ENCODE data around the gene DAW1.
"Not testable (repeated sequence)": the region's sequence is repeated elsewhere in the genome, so short reads cannot be mapped to it uniquely, and the experiment has no call there.

DAW1 gene

GRCh38 chr2:227914362-227914761 lies 42.9 kb downstream of the DAW1 start:
- DNase-seq (ENCODE audit: low read depth): no peak

DNA sequence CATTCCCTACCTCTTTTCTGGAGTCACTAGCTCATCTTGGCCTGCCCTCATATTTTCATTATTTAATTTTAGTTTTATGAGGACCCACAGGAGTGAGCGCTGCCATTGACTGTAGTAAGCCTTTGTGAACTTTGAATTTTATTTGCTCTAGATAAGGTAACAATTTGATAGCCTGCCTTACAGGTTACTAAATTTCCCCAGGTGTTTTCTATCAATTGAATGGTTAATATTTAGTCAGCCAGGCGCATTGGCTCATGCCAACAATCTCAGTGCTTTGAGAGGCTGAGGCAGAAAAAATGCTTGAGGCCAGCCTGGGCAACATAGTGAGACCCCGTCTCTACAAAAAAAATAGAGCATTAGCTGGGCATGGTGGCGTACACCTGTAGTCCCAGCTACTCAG lies 50.2 kb downstream of the DAW1 start:
- DNase-seq (ENCODE audit: low read depth): no peak

- DNase-seq (ENCODE audit: low read depth): no peak
These were observed 60.6 kb downstream of the DAW1 start for GRCh38 chr2:227932001-227932400.

DNA sequence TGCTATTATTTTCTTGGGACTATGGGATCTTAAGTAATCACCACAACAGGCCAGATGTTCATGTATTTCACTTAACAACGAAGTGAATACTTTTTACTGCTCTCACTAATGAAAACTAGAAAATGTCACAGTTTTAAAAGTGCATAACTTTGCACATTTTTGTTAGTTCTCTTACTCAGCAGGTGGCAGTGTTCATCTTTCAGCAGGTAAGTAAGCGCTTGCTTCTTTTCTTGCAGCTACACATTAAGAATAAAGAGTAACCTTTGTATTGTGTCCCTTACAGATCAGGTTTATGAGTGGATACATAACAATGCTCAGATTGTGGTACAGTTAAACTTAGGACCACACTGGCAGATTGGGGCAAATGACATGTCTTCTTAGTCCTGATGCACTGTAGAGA lies 61.0 kb downstream of the DAW1 start:
- no peak for DNase-seq (ENCODE audit: low read depth)

GRCh38 chr2:227933884-227934283 lies 62.5 kb downstream of the DAW1 start:
- DNase-seq (ENCODE audit: low read depth): no peak

DNA sequence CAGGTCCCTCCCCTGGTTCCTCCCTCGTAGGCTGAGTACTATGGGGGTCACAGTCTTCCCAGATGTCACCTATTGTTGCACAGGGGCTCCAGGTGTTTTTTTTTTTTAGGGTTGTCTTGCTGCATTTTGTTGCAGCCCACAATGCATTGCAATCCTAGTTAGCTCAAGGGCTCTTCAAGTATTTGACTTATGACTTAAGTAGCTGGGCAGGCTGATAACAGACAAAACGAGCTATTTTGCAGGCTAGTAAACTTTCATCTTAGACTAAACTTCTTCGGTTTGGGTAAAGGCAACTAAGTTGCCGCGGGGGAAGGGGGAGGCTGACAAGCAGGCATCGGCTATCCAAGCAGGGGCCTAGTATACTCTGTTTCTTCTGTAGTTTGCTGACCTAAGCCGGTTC lies 64.8 kb downstream of the DAW1 start:
- DNase-seq (ENCODE audit: low read depth): not testable (repeated sequence)

GRCh38 chr2:227939271-227940027 lies 68.0 kb downstream of the DAW1 start:
- no peak for DNase-seq (ENCODE audit: low read depth)

- no peak for DNase-seq (ENCODE audit: low read depth)
These were observed 70.6 kb downstream of the DAW1 start for GRCh38 chr2:227942021-227942420.

DNA sequence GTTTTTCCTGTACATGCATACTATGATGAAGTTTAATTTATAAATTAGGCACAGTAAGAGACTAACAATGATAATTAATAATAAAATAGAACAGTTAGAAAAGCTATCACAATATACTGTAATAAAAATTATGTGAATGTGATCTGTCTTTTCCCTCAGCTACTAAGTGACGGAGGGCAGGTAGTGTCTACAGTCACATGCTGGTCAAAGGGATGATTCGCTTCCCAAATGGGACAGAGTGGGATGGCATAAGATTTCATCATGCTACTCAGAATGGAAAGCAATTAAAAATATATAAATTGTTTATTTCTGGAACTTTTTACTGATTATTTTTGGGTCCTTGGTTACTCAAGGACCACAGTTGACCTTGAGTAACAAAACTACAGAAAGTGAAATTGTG lies 71.5 kb downstream of the DAW1 start:
- no peak for DNase-seq (ENCODE audit: low read depth)

DNA sequence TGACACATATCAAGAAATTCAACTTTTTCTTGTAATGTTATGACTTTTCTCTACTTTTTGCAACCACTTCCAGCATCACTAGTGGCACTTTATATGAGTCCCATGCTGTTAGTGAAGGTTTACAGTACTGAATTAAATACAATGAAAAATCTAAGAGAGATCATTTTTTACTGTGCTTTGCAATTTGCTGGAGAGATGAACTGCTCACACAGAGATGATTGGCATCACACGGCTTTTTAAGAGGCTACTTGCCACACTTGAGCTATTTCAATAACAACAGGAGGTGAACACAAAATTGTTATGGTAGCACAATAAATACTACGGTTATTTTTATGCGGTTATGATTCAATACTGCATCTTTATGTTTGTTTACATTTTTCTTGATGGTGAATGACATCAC lies 88.9 kb downstream of the DAW1 start:
- no peak for DNase-seq (ENCODE audit: low read depth)

DNA sequence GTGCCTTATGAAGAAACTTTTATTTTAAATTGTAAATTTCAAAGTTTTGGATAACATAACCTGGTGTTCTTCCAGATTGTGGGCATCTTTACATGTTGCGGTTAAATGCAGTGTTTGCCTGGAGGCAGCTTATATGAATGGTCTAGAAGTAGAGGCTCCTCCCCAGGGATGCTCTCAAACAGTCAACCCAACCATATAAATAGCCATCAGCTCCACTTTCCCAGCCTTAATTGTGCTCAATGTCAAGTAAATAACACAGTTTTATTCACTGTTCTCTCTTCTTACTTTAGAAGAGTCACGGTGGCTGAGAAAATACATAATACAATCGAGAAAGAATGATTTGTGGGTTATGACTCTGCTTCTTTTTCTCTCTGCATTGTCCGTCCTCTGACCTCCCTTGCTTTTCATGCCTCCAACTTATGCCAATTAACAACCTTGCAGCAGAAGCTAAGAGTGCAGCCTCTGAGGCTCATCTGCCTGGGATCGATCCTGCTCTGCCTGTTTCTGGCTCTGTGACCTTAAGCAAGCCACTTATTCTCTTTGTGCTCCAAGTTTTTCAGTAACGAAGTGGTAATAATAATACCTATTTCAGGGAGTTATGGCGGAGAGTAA lies 100.3 kb downstream of the DAW1 start:
- DNase-seq (ENCODE audit: low read depth): no peak

DNA sequence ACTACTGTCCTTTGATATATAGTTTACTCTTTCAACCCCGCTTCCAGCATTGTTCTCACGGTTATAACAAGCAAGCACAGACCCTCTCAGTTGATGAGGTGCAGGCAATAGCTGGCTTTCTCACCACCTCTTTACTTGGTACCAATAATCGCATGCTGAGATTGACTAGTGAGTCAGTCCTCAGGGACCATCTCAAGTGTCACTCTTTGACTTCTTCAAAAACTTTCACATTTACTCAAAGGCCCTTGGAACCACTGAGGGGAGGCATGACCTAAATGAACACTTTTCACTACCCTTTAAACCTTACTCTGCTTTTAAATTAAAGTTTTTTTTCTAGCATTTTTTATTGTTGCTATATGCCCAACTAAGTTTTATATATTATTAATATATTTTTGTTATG lies 101.8 kb downstream of the DAW1 start:
- DNase-seq (ENCODE audit: low read depth): no peak
